ENCODE results near the gene FLOT1.

The FLOT1 gene

DNA sequence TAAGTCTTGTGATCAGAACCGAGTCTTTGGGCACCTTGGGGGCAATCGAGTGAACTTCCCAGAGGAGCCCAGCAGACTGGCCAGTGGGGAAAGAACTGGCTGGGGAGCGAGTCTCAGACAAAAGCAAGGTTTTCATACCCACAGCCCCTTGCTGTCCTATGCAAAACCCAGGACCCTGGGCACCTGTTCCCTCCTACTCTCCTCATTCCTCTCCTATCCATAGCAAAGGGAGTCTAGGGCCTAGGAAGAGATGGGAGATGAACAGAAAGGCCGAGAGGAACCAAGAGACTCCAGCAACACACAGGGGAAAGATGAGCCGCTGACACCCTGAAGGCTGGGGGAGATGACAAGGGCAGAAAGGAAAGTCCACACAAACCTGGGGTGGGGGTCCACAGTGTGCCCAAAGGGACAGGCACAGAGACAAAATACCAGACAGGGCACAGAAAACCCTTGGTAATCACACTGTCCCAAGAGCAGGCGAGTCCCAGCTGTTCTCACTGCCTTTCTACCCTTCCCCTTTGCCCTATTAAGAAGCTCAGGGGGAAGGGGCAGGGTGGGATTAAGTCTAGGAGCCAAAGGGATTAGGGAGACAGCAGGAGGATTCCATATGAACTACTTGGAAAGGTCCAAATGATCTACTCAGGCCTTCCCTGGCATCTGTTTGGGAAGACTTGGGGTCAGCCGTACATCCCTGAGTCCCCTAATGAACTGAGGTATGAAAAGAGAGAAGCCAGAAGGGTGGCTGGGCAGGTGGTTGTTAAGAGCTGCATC, 62.5 kb downstream of the FLOT1 start:
- no peak for DNase-seq (ENCODE audit: low read depth)

DNA sequence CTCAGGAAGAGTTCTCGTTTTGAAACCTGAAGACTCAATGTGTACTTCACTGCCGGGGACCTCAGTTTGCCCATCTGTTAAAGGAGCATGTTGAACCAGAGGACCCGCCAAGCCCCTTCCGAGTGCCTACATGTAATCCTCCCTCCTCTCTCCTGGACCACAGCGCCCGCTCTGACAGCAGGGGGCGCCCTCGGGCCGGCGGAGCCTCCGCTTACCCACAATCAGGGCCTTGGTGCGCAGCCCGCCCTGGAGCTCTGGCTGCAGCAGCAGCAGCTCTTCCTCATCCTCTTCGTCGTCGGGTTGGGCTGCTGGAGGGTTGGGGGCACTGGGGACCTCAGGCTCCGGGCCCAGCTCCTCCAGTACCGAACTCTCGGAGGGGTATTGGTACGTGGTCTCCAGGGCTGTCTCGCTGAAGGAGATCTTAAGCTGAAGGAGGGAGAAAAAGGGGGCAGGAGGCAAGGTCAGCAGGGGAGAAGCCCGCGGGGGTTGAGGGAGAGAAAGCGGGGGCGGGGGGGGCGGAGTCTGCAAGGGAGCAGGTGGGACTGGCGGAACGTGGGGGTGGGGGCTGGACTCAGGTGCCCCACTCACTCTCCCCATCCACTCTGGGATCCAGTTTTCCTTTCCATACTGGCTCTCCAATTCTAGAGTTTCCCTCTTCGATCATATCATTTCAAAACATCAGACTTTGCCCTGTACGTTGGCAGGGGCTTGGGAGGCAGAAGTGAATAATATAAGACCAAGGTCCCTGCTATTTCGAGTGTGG, 63.3 kb downstream of the FLOT1 start:
- DNase-seq (ENCODE audit: low read depth) = peak; percentile 90

Measured in activated gamma-delta T cell treated with anti-CD3 and anti-CD28 coated beads, Interleukin-2, amount 50 U/mL, for 16 hours (primary cell).